GM18505 (cell line): ENCODE measurements around the gene HAO2.

Experiments used
- ATAC-seq: cut with Tn5 transposase; IDR thresholded peaks from one replicate; pipeline ENCODE4 v1.9.1; 2021; ENCODE audit not compliant: unreplicated experiment
- POLR2A ChIP-seq: IDR thresholded peaks from 4 replicates; pipeline ENCODE4 v1.6.1; 2011; ENCODE audit warnings: borderline replicate concordance; ENCODE audit not compliant: insufficient read depth, insufficient read length; ENCODE audit errors: extremely low read depth

Gene HAO2

DNA sequence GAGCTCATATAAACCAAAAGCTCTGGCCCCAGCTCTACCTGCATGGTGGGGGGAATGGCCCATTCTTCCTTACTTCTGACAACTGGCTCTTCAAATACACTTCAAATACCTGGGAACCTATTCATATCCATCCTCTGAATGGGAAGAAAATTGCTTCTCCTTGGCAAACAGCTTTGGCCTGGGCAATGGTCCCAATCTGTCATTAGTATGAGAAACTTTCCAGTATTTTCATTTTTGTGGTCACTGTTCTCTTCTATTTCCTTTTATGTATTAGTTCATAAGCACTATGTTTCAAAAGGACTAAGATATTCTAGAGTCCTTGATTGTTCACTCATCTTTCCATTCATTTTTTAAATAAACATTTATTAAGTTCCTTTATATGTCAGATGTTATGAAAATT, 41.1 kb downstream of the HAO2 start:
- TF ChIP-seq POLR2A: no peak
- ATAC-seq: no peak

- ATAC-seq: no peak
- TF ChIP-seq POLR2A: no peak
Measured at GRCh38 chr1:119410961-119411360, 42.4 kb downstream of the HAO2 start.

GRCh38 chr1:119414950-119415349, 46.4 kb downstream of the HAO2 start, which contains the start of gene HSD3B2:
TSS of gene HSD3B2 (plus strand) at chr1:119415150. CDS start at chr1:119415420, 270 bp downstream.
- ATAC-seq: no peak
- TF ChIP-seq POLR2A: no peak

DNA sequence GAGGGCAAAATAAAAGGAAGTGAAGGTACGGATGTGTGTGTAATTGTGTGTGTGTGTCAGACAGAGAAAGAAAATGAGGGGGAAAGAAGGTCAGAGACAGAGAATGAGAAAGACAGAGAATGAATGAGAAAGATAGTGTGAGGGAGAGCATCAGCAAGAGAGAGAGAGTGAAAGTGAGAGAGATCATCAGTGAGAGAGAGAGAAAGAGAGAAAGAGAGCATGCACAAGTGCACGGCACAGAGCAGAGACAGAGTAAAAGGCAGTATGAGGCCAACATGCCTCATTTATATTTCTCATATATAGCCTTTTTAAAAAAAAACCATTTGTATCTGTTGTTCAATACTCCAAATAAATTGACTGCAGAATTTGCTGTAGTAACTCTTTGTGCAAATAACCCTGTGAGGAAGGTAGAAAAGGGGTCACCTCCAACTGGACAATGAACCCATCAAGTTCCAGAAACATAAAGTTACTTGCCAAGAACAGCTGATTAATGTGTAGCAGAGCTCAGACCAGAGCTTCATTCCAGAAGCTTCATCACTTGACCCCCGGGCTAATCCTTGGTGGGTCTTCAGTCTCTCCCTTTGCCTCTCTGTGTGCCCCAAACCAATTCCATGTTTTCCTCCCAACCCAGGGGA, 47.5 kb downstream of the HAO2 start:
- TF ChIP-seq POLR2A: no peak
- no peak for ATAC-seq

DNA sequence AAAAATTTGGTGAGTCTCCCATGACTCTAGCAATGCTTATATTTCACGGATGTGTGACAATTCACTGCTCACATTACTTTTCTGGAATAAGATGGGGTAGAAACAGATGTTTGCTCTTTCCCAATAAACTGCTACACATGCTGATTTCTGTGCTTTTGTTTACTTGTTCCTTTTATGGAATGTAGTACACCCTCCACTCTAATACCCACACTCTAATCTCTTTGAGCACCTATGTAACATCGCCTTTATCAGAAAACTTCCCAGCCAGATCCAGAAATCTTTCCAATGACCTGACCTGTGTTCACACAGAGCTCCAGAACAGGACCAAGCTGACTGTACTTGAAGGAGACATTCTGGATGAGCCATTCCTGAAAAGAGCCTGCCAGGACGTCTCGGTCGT, 50.5 kb downstream of the HAO2 start:
- no peak for ATAC-seq
- no peak for TF ChIP-seq POLR2A

GRCh38 chr1:119420638-119421037, 52.1 kb downstream of the HAO2 start:
- no peak for ATAC-seq
- no peak for TF ChIP-seq POLR2A

DNA sequence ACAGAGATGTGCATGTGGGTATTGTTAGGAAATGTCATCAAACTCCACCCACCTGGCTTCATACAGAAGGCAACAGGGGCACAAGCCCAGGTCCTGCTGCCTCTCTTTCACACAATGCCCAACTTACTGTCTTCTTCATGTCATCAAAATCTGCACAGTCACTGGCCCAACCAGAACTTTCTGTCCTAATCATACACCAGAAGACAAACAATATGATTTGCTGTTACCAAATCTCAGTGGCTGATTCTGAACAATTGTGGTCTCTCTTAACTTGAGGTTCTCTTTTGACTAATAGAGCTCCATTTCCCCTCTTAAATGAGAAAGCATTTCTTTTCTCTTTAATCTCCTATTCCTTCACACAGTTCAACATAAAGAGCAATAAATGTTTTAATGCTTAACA, 54.0 kb downstream of the HAO2 start:
- no peak for ATAC-seq
- TF ChIP-seq POLR2A: no peak

- no peak for ATAC-seq
- TF ChIP-seq POLR2A: no peak
Measured at GRCh38 chr1:119428991-119429390, 60.4 kb downstream of the HAO2 start.

DNA sequence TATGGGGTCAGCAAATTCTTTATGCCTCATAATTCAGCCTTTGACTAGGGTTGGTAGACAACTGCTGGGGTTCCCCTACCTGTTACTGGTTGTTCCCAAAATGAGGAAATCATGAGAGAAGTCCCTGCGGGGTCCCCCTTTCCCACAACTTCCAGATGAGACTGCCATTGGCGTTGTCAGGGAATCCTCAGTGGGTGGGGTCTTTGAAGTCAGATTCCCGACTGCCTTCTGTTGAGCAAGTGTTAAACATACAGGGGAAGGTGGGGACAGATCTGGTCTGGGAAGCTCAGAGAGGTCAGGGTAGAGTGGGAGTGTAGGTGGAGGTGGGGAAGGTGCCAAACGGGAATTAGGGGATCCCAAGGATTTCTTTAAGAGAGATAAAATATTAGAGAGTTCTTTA, 61.1 kb downstream of the HAO2 start:
- no peak for ATAC-seq
- no peak for TF ChIP-seq POLR2A

- no peak for ATAC-seq
- TF ChIP-seq POLR2A: no peak
Measured at GRCh38 chr1:119430486-119430885, 61.9 kb downstream of the HAO2 start.

DNA sequence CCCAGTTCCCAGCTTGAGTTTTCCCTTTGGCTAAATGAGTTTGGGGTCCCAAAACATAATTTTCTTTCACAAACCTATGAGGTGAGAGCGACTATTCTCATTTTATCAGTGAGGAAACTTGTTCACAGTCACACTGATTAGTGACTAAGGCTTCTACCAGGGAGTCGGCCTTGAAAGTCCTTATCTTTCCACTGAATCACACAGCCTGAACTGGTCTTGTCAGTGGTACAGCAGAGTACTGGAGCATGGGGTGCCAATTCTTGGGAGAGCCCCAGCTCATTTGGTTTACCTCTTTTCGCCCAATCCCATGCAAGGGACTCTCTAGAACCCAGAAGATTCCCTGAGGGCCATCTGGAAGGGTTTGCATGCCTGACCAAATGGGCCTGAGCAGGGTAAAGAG, 63.3 kb downstream of the HAO2 start:
- TF ChIP-seq POLR2A: no peak
- ATAC-seq: no peak

DNA sequence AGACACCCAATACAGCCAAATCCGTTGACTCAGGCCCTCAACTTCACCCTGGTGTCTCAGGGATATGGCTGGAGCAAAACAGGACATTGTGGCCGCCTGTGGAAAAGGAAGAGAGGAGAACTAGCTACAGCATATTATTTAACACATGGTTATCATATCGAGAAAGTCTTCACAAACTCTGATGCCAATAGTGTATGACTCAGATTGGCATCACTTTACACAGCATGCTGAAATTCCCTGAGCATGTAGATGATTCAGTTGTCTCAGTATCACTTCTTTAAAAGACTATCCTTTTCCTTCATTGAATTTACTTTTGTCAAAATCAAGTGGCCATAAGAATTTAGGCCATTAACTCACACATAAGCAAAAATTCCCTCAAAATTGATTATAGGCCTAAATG, 66.5 kb downstream of the HAO2 start:
- TF ChIP-seq POLR2A: no peak
- no peak for ATAC-seq

- ATAC-seq: no peak
- no peak for TF ChIP-seq POLR2A
Measured at GRCh38 chr1:119438761-119439160, 70.2 kb downstream of the HAO2 start.

DNA sequence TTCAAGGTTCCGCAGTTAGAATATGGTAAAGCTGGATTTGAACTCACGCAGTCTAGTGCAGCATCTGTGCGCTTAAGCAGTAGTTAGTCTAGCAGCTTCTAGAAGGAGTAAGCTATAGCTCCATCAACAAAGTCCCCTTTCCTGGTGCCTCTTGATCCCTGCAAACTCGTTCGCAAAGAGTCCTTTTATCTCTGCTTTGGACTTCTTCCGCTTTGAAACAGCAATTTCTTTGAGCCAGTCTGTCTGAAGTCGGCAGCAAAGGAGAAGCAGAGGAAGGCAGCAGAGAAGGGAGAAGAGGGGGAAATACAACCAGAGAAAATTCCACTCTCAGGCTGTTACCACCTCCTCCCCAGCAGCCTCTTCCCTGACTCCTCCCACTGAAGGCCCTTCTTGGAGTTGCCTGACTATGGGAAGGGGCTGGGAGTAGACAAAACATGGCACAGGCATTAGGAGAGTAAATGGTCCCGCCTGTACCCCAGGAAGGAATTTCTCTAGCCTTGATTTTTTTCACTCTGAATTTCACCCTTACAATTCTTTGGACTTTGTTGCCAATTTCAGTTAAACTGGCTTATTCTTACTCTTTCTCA, 72.2 kb downstream of the HAO2 start:
- TF ChIP-seq POLR2A: no peak

More for the DNA sequence above, 72.2 kb downstream of the HAO2 start:
- no peak for ATAC-seq
